HL-60 (cell line): ENCODE measurements around the gene LINC01488.

Source experiments
- DNase-seq, 2 experiments: peaks; one replicate each; pipeline ENCODE4 v3.0.0-alpha.2; 2010 to 2020; ENCODE audit warnings: low read depth in 1 of 2, low spot score in 1 of 2
- H3K27ac ChIP-seq: fragments of 250-450 bp; sonication (Bioruptor Pico); replicated peaks from 2 replicates; pipeline ENCODE4 v1.5.1; 2020; ENCODE audit warnings: mild to moderate bottlenecking, moderate library complexity
- H3K27me3 ChIP-seq: fragments of 250-450 bp; sonication (Bioruptor Pico); 2 replicates; pipeline ENCODE4 v1.5.1; 2021; ENCODE audit warnings: mild to moderate bottlenecking, moderate library complexity; ENCODE audit not compliant: insufficient read depth, poor library complexity, severe bottlenecking
- H3K4me3 ChIP-seq: replicated peaks from 2 replicates; pipeline ENCODE4 v1.5.1; 2011; ENCODE audit warnings: mild to moderate bottlenecking, control low read depth, low read length; ENCODE audit not compliant: insufficient read depth
- CTCF ChIP-seq: IDR thresholded peaks from one replicate; pipeline ENCODE4 v1.5.1; 2011; ENCODE audit warnings: low read length, control low read depth, inconsistent platforms; ENCODE audit not compliant: insufficient read depth
- GABPA ChIP-seq: IDR thresholded peaks from 2 replicates; pipeline ENCODE4 v1.6.1; 2012; ENCODE audit warnings: low read depth
- POLR2AphosphoS5 ChIP-seq: IDR thresholded peaks from 2 replicates; pipeline ENCODE4 v1.6.1; 2012; ENCODE audit warnings: low read depth
- REST ChIP-seq: IDR thresholded peaks from 2 replicates; pipeline ENCODE4 v1.6.1; 2012; ENCODE audit warnings: low read depth; ENCODE audit not compliant: insufficient replicate concordance
- SPI1 ChIP-seq: IDR thresholded peaks from 2 replicates; pipeline ENCODE4 v1.6.1; 2012; ENCODE audit warnings: low read depth, mild to moderate bottlenecking, borderline replicate concordance

LINC01488 gene

GRCh38 chr11:69520186-69520916 lies 38.9 kb downstream of the LINC01488 start:
- H3K27me3 ChIP-seq, result no peaks in the 10 kb centered on the region
- no peak for TF ChIP-seq GABPA
- no peak for TF ChIP-seq POLR2AphosphoS5
- TF ChIP-seq REST, result no peak
- no peak for TF ChIP-seq CTCF
- TF ChIP-seq SPI1, result no peak
- H3K27ac ChIP-seq, result no peak overlapping the region
- peak in 1 of 2 experiments; percentile 31 for DNase-seq
- no peak overlapping the region for H3K4me3 ChIP-seq

- TF ChIP-seq SPI1, result no peak
- TF ChIP-seq POLR2AphosphoS5, result no peak
- no peak for TF ChIP-seq REST
- TF ChIP-seq GABPA, result no peak
- TF ChIP-seq CTCF, result no peak
- Histone ChIP-seq H3K4me3 (no peak overlapping the region), H3K27me3 (no peaks in the 10 kb centered on the region), H3K27ac (no peak overlapping the region)
- no peak for DNase-seq
These were observed 40.0 kb downstream of the LINC01488 start for GRCh38 chr11:69521457-69521856.

- TF ChIP-seq REST (no peak), SPI1 (no peak), POLR2AphosphoS5 (no peak), GABPA (no peak), CTCF (no peak)
- Histone ChIP-seq H3K4me3 (no peak overlapping the region), H3K27ac (no peak overlapping the region), H3K27me3 (no peaks in the 10 kb centered on the region)
- no peak for DNase-seq
These were observed 42.0 kb downstream of the LINC01488 start for GRCh38 chr11:69523453-69523852.
